ENCODE data around the gene FAM216A.
"Not testable (repeated sequence)": the region's sequence is repeated elsewhere in the genome, so short reads cannot be mapped to it uniquely, and the experiment has no call there.

The FAM216A gene

DNA sequence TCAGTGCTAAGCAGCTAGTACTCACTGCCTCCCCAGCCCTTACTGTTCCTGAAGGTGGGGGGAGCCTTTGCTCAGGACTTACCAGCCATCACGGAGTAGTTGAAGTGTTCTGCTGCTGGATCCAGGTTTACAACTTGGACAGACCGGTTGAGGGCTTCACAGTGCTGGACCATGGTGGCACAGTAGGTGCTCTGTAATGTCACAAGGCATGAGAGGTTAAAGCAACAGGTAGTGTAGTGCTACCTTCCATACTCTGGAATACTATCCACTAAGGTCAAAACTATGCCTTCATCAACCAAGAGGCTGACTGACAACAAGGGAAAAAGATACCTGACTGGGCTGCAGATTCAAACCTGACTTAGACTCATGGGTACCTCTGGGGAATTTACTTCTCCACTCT, 3.6 kb upstream of the FAM216A start:
- TF ChIP-seq, protein P1, sequence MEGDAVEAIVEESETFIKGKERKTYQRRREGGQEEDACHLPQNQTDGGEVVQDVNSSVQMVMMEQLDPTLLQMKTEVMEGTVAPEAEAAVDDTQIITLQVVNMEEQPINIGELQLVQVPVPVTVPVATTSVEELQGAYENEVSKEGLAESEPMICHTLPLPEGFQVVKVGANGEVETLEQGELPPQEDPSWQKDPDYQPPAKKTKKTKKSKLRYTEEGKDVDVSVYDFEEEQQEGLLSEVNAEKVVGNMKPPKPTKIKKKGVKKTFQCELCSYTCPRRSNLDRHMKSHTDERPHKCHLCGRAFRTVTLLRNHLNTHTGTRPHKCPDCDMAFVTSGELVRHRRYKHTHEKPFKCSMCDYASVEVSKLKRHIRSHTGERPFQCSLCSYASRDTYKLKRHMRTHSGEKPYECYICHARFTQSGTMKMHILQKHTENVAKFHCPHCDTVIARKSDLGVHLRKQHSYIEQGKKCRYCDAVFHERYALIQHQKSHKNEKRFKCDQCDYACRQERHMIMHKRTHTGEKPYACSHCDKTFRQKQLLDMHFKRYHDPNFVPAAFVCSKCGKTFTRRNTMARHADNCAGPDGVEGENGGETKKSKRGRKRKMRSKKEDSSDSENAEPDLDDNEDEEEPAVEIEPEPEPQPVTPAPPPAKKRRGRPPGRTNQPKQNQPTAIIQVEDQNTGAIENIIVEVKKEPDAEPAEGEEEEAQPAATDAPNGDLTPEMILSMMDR (IDR thresholded peaks at IDR 0.05; ENCODE audit: insufficient read depth, missing control alignments): no peak
- DNase-seq (ENCODE audit: insufficient read length, low spot score) (no peak), FAIRE-seq (no peak)

DNA sequence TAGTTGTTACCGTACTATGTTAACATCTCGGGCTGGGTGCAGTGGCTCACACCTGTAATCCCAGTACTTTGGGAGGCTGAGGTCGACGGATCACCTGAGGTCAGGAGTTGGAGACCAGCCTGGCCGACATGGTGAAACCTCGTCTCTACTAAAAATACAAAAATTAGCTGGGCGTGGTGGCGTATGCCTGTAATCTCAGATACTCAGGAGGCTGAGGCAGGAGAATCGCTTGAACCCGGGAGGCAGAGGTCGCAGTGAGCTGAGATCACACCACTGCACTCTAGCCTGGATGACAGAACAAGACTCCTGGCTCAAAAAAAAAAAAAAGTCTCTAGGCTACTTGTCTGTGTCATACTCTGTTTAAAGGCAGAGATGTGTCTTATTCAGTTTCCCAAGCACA, 2.9 kb upstream of the FAM216A start:
- not testable (repeated sequence) for FAIRE-seq; DNase-seq (ENCODE audit: insufficient read length, low spot score)

DNA sequence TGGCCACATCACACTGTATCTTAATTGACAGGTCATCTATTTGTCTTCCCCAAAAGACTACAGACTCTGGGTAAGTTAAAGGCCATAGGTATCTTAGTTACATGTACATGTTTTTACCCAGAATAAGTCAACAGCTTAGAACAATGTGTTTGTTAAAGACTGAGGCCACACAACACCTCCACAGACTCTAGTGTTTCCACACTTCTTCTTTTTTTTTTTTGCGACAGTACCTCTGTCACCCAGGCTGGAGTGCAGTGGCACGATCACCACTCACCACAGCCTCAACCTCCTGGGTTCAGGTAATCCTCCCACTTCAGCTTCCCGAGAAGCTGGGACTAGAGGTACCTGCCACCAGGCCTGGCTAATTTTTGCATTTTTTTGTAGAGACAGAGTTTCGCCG, 1.9 kb upstream of the FAM216A start:
- TF ChIP-seq, protein P1 (IDR thresholded peaks at IDR 0.05; ENCODE audit: insufficient read depth, missing control alignments): no peak
- DNase-seq (ENCODE audit: insufficient read length, low spot score) (no peak), FAIRE-seq (no peak)

DNA sequence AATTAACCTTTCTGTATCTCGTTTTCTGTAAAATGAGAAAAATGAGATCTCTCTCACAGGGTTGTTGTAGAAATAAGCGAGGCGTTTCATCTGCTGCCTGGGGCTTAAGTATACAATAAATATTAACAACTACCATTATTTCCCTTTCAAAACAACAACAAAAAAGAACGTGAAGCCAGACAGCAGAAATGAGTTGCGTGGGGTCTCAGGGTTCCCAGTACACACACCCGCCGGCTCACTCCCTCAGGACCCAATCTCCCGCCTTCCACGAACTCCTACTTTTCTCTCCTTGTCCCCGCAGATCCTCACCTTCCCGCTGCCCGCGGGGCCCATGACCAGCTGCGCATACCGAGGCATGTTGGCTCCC, 815 bp upstream of the FAM216A start:
- TF ChIP-seq, protein P1 (IDR thresholded peaks at IDR 0.05; ENCODE audit: insufficient read depth, missing control alignments): no peak
- no peak for FAIRE-seq
- DNase-seq (ENCODE audit: insufficient read length, low spot score): no peak

DNA sequence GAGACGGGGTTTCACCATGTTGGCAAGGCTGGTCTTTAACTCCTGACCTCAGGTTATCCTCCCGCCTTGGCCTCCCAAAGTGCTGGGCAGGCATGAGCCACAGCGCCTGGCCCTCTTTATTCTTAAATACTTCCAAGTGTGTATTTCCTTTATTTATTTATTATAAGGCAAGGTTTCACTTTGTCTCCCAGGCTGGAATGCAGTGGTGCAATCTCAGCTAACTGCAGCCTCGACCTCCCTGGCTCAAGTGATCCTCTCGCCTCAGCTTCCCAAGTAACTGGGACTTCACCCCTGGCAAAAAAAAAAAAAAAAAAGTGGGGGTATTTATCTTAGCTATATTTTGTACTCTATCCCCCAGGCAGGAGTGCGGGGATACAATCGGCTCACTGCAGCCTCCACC, 6.8 kb downstream of the FAM216A start:
- FAIRE-seq (no peak), DNase-seq (ENCODE audit: insufficient read length, low spot score) (no peak)
- TF ChIP-seq, protein P1 (IDR thresholded peaks at IDR 0.05; ENCODE audit: insufficient read depth, missing control alignments): no peak

DNA sequence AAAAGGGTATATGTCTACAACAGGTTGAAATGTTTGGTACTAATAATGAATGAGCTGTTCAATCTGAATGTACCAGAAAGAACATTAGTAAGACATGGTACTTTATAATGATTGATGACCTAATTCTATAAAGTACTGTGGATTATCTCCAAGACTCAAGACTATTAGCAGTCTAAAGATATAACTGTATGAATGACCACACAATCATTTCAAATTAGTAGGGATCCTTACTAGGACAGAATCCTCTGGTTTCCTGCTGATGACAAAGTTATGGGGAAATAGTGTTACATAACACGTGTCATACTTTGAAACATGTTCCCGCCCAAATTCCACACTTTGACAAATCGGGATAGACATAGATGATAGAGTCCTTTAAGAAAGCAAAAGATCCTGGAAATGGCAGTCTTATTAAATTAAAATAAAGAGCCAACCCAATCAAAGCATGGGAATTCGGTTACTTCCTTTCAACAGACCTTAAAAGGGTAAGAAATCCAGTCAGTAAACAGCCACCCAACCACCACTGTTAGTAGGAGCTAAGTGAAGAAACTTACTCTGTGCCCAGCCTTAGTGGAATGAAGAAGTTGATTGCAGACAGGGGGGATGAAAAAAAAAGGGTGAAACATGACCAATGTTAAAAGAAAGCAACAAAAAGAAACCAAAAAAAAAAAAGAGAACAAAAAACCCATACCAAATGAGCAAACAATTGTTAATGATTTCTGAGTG, 30.5 kb downstream of the FAM216A start:
- TF ChIP-seq, protein P1 (IDR thresholded peaks at IDR 0.05; ENCODE audit: insufficient read depth, missing control alignments): no peak
- FAIRE-seq (no peak), DNase-seq (ENCODE audit: insufficient read length, low spot score) (no peak)

DNA sequence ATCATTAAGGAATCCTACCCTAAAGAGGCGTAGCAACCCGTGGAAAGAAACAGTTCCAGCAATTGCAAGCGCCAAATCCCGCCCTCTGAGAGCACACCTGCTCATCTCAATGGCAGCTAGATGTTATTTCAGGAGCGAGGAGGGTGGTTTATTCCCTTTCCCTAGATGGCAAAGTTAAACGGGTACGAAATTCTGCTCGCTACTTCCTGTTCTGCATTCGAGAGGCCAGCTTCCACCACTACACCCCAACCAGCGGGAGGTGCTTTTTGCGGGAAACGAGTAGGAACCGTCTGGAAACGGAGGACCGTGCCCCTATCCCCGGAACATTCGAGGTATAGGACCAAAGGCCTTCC, 32.7 kb downstream of the FAM216A start:
- DNase-seq (ENCODE audit: insufficient read length, low spot score) (no peak), FAIRE-seq (no peak)
- TF ChIP-seq, protein P1 (IDR thresholded peaks at IDR 0.05; ENCODE audit: insufficient read depth, missing control alignments): no peak

Data from D721Med (cell line).